ENCODE measurements around the gene LDLRAD4.

LDLRAD4 gene

DNA sequence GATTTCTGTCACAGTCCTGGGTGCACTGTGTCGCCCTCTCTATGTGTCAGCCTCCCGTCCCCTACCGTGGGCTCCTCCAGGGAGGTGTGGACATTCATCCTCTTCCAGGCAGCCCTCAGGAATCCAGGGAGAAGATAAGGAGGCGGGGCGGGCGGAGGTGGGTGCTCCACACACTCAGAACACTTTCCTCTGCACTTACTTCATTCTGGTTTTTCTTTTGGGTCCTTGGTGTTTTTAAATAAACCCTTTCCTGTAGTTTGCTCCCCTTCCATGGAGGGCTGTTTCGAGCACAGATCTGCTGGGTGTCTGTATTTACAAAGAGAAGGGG lies 323.9 kb downstream of the LDLRAD4 start:
- no peaks in the 10 kb centered on the region for H3K79me2 ChIP-seq (ENCODE audit: insufficient read depth, low read length)
- no peaks in the 10 kb centered on the region for H3K9me2 ChIP-seq (replicated peaks; ENCODE audit: insufficient read depth, low read length)
- no peaks in the 10 kb centered on the region; the same call in 1 of the 2 replicates for H3K9me3 ChIP-seq (ENCODE audit: insufficient read depth, low read length)
- H3F3A ChIP-seq (ENCODE audit: insufficient read depth) = no peaks in the 10 kb centered on the region
- H3K4me3 ChIP-seq (ENCODE audit: insufficient read depth, low read length, poor library complexity, severe bottlenecking) = no peak overlapping the region
- no peaks in the 10 kb centered on the region for H4K20me1 ChIP-seq (ENCODE audit: low read depth, low read length)
- TF ChIP-seq, protein P1, sequence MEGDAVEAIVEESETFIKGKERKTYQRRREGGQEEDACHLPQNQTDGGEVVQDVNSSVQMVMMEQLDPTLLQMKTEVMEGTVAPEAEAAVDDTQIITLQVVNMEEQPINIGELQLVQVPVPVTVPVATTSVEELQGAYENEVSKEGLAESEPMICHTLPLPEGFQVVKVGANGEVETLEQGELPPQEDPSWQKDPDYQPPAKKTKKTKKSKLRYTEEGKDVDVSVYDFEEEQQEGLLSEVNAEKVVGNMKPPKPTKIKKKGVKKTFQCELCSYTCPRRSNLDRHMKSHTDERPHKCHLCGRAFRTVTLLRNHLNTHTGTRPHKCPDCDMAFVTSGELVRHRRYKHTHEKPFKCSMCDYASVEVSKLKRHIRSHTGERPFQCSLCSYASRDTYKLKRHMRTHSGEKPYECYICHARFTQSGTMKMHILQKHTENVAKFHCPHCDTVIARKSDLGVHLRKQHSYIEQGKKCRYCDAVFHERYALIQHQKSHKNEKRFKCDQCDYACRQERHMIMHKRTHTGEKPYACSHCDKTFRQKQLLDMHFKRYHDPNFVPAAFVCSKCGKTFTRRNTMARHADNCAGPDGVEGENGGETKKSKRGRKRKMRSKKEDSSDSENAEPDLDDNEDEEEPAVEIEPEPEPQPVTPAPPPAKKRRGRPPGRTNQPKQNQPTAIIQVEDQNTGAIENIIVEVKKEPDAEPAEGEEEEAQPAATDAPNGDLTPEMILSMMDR (IDR thresholded peaks at IDR 0.05; ENCODE audit: insufficient read depth, low read length, poor library complexity, severe bottlenecking) = no peak
- no peak for TF ChIP-seq EZH2phosphoT487 (conservative IDR thresholded peaks at IDR 0.05; ENCODE audit: low read length)
- no peak overlapping the region for H3K4me2 ChIP-seq (ENCODE audit: low read depth, low read length, poor library complexity, severe bottlenecking)
- no peak overlapping the region for H3K9ac ChIP-seq (ENCODE audit: low read length)
- no peak overlapping the region for H2AFZ ChIP-seq (ENCODE audit: low read depth, low read length, severe bottlenecking)
- no peak overlapping the region for H3K27ac ChIP-seq (ENCODE audit: low read depth, low read length)
- no peaks in the 10 kb centered on the region for H3K36me3 ChIP-seq (ENCODE audit: low read length)
- no peaks in the 10 kb centered on the region for H3K27me3 ChIP-seq (ENCODE audit: low read length)

DNA sequence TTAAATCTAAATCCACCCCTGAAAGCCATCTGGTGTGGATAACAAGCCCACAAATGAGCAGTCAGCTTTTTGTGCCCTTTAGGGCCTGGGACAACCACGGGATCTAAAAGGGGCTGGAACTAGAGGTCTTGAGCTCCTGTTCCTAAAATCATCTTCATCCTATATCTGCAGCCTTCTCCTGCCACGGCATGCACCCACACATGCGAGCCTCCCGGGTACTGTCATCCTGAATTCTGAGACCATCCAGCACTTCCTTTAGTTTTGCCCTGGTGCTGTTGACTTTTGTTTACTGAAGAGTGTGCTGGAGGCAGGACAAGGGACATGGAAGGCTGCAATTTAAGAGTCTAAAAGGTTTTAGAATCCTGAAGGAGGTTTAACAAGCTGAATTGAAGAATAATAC lies 324.6 kb downstream of the LDLRAD4 start:
- Histone ChIP-seq H2AFZ (ENCODE audit: low read depth, low read length, severe bottlenecking) (no peak overlapping the region), H3K9ac (ENCODE audit: low read length) (no peak overlapping the region), H3K36me3 (ENCODE audit: low read length) (no peaks in the 10 kb centered on the region), H3K4me2 (ENCODE audit: low read depth, low read length, poor library complexity, severe bottlenecking) (no peak overlapping the region), H3F3A (ENCODE audit: insufficient read depth) (no peaks in the 10 kb centered on the region), H3K9me2 (replicated peaks; ENCODE audit: insufficient read depth, low read length) (no peaks in the 10 kb centered on the region), H3K27ac (ENCODE audit: low read depth, low read length) (no peak overlapping the region), H3K27me3 (ENCODE audit: low read length) (no peaks in the 10 kb centered on the region), H4K20me1 (ENCODE audit: low read depth, low read length) (no peaks in the 10 kb centered on the region), H3K4me3 (ENCODE audit: insufficient read depth, low read length, poor library complexity, severe bottlenecking) (no peak overlapping the region), H3K9me3 (ENCODE audit: insufficient read depth, low read length) (peaks cover 7% of the 10 kb centered on the region; the same call in 1 of the 2 replicates), H3K79me2 (ENCODE audit: insufficient read depth, low read length) (no peaks in the 10 kb centered on the region)
- TF ChIP-seq, protein P1 (IDR thresholded peaks at IDR 0.05; ENCODE audit: insufficient read depth, low read length, poor library complexity, severe bottlenecking) = no peak
- TF ChIP-seq EZH2phosphoT487 (conservative IDR thresholded peaks at IDR 0.05; ENCODE audit: low read length) = no peak

DNA sequence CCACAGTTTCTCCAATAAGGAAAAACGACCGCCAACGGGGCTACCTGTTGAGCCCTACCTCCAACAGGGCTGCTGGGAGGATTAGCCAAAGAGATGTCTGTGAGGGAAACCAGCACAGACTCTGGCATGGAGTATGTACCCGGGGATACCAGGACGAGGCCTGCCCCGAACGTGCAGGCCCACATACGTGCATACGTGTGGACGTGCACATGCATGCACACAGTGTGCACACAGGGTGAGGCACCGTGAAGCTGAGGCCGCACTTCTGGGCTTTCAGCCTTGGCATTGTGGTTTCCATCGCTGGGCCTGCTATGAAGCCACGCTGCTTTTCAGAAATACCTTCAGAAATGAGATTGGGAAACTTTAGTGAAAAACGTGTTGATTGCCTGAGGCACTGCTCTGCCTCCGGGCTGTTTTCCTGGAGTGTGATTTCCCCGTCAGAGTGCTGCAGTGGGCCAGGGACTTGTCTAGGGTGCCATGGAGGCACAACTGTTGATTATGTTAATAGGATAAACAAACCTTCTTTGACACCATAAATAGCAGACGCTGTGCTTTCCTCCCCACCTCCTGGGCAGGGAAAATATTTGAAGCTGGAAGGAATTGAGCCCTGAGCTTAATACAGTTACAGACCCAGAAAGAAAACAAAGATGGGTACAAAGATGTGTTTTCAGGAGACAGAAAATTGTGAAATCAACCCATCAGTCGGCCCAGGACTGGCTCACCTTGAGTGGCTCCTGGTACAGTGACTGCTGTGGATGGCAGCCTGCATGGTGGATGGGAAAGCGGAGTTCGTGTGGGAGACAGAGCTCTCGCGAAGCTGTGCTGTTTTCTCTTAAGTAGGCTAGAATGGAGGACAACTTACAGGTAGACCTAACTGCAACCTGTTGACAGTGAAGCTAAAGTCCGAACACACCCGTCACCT lies 325.5 kb downstream of the LDLRAD4 start:
- Histone ChIP-seq H3K27ac (ENCODE audit: low read depth, low read length) (no peak overlapping the region), H3K36me3 (ENCODE audit: low read length) (no peaks in the 10 kb centered on the region), H3K27me3 (ENCODE audit: low read length) (no peaks in the 10 kb centered on the region), H4K20me1 (ENCODE audit: low read depth, low read length) (no peaks in the 10 kb centered on the region), H3K4me2 (ENCODE audit: low read depth, low read length, poor library complexity, severe bottlenecking) (no peak overlapping the region), H2AFZ (ENCODE audit: low read depth, low read length, severe bottlenecking) (no peak overlapping the region), H3K79me2 (ENCODE audit: insufficient read depth, low read length) (no peaks in the 10 kb centered on the region), H3F3A (ENCODE audit: insufficient read depth) (no peaks in the 10 kb centered on the region), H3K9me2 (replicated peaks; ENCODE audit: insufficient read depth, low read length) (no peaks in the 10 kb centered on the region), H3K9ac (ENCODE audit: low read length) (no peak overlapping the region), H3K9me3 (ENCODE audit: insufficient read depth, low read length) (peaks cover 7% of the 10 kb centered on the region; the same call in 1 of the 2 replicates), H3K4me3 (ENCODE audit: insufficient read depth, low read length, poor library complexity, severe bottlenecking) (no peak overlapping the region)
- TF ChIP-seq, protein P1 (IDR thresholded peaks at IDR 0.05; ENCODE audit: insufficient read depth, low read length, poor library complexity, severe bottlenecking) = no peak
- TF ChIP-seq EZH2phosphoT487 (conservative IDR thresholded peaks at IDR 0.05; ENCODE audit: low read length) = no peak

Measured in SU-DHL-6 (cell line).